IPS-15b (cell line): ENCODE measurements around the gene EFNA5.

Experiments
- H3K27me3 ChIP-seq: one replicate; pipeline ENCODE4 v1.6.1; 2013; ENCODE audit warnings: low read length; ENCODE audit not compliant: control insufficient read depth, insufficient read depth
- H3K36me3 ChIP-seq: one replicate; pipeline ENCODE4 v1.6.1; 2013; ENCODE audit warnings: low read length; ENCODE audit not compliant: control insufficient read depth, insufficient read depth
- H3K4me1 ChIP-seq: one replicate; pipeline ENCODE4 v1.6.1; 2013; ENCODE audit warnings: mild to moderate bottlenecking, low read length; ENCODE audit not compliant: control insufficient read depth, insufficient read depth
- H3K4me3 ChIP-seq: one replicate; pipeline ENCODE4 v1.5.1; 2013; ENCODE audit warnings: low read depth, low read length
- H3K9ac ChIP-seq: one replicate; pipeline ENCODE4 v1.6.1; 2013; ENCODE audit warnings: low read depth, mild to moderate bottlenecking, low read length
- H3K9me3 ChIP-seq: one replicate; pipeline ENCODE4 v1.6.1; 2013; ENCODE audit warnings: mild to moderate bottlenecking, low read length; ENCODE audit not compliant: control insufficient read depth, insufficient read depth

Gene EFNA5

DNA sequence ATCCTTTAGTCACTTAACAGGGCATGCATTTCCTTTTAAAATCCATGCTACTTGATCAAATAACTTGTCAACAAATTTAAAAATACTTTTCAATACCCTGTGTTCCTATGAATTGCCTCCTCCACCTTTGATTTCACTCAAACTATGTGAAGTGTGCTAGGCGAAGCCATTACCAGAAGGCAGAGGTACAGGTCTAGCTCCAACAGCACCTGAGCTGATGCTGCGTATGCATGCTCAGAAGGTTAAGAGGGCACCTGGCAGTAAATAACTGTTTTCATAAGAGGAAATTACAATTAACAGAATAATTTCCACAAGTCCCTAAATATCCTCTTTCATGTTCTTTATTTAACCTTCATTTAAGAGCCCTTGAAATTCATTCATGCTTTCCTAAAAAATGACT, 251.8 kb downstream of the EFNA5 start:
- H3K9ac ChIP-seq, result no peak overlapping the region
- no peak overlapping the region for H3K4me3 ChIP-seq
- no peaks in the 10 kb centered on the region for H3K9me3 ChIP-seq
- H3K27me3 ChIP-seq, result no peaks in the 10 kb centered on the region
- peaks cover 4% of the 10 kb centered on the region for H3K4me1 ChIP-seq
- no peaks in the 10 kb centered on the region for H3K36me3 ChIP-seq

DNA sequence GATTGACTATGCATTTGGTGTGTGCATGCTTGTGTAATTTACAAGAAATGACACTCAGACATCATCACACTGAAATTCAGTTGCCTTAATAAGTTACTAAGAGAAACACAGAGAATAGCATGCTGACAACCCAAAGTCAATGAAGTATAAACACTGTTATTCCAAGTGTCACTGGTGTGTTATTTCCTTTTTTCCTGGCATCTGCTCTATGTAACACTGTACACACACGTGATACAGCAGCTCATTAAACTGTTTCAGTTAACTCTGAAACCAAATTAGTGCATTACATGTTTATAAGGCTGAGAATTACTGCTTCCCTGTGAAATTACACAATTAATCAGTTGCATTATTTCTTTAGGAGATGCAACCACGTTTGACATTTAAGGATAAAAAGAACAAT, 252.7 kb downstream of the EFNA5 start:
- Histone ChIP-seq H3K9ac (no peak overlapping the region), H3K36me3 (no peaks in the 10 kb centered on the region), H3K27me3 (no peaks in the 10 kb centered on the region), H3K4me1 (peaks cover 4% of the 10 kb centered on the region), H3K4me3 (no peak overlapping the region), H3K9me3 (no peaks in the 10 kb centered on the region)

DNA sequence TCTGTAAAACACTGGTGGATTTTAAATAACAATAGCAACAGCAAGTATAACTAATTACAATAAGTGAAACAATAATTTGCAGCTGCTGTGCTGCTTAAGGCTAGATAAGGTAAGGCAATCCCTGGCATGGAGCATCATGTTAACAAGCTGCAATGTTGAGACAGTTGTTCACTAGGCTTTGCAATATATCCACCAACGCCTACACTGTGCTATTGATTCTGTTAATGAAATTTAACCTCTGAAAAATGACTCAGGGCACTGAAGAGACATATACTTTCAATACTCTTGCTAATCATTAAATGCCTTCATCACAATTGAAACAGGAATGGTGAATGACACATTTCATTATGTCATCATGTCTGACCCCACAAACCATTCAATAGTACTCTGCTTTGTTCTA, 255.0 kb downstream of the EFNA5 start:
- no peaks in the 10 kb centered on the region for H3K9me3 ChIP-seq
- peaks cover 4% of the 10 kb centered on the region for H3K4me1 ChIP-seq
- no peak overlapping the region for H3K9ac ChIP-seq
- no peaks in the 10 kb centered on the region for H3K36me3 ChIP-seq
- no peaks in the 10 kb centered on the region for H3K27me3 ChIP-seq
- no peak overlapping the region for H3K4me3 ChIP-seq

DNA sequence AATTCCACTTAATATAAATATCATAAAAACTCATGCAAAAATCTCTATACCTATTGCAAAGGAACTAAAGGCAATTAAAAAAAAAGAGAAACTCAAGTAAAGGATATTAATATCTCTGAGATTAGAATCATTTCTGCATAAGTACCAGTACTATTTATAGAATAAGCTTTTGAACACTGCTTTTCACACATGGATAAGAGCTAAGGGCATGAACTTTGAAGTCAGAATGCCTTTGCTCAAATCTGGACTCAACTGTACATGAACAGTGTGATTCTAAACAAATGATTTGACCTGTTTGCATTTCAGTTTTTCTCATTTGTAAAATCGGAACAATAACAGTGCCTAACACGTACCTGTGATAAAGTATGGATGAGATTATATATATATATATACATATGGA, 255.9 kb downstream of the EFNA5 start:
- H3K36me3 ChIP-seq, result no peaks in the 10 kb centered on the region
- H3K27me3 ChIP-seq, result no peaks in the 10 kb centered on the region
- H3K9ac ChIP-seq, result no peak overlapping the region
- H3K4me3 ChIP-seq, result no peak overlapping the region
- peaks cover 4% of the 10 kb centered on the region for H3K4me1 ChIP-seq
- no peaks in the 10 kb centered on the region for H3K9me3 ChIP-seq

DNA sequence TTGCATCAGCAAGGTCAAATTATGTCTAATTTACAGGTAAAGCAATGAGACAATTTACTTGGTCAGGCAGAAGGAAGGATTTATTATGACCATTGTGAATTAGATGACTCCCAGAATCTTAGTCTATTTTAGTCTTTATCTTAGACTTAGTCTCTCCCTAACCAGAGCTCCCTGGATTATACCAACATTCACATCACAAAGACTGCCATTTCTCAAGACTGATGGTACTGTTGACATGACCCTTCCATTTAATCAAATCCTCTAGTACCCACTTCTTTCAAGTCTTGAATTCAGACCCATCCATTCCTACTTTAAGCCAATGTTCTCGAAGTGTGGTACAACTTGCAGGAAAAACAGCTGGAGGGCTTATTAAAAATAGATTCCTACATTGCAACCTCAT, 257.0 kb downstream of the EFNA5 start:
- H3K27me3 ChIP-seq, result no peaks in the 10 kb centered on the region
- no peaks in the 10 kb centered on the region for H3K36me3 ChIP-seq
- no peak overlapping the region for H3K9ac ChIP-seq
- peaks cover 4% of the 10 kb centered on the region for H3K4me1 ChIP-seq
- H3K4me3 ChIP-seq, result no peak overlapping the region
- no peaks in the 10 kb centered on the region for H3K9me3 ChIP-seq

DNA sequence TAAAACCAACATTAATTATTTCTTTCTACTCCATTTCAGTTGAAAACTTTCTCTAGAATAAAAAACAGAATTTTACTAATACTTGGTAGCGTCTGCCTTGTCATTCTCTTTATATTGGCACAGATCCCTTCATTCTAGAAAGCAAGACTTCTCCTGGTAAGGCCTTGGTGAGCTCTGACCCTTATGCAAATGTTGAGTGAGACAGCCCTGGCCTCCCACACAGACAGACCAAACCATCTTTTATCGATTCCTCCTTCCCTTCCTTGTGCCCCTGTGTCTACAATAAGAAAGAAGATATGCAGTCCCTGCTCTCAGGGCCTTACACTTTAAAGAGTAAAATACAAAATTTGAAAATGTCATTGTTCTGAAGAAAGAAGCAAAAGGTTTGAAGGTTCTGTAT, 262.2 kb downstream of the EFNA5 start:
- Histone ChIP-seq H3K36me3 (no peaks in the 10 kb centered on the region), H3K9ac (no peak overlapping the region), H3K9me3 (no peaks in the 10 kb centered on the region), H3K4me1 (peaks cover 10% of the 10 kb centered on the region), H3K27me3 (no peaks in the 10 kb centered on the region), H3K4me3 (no peak overlapping the region)

DNA sequence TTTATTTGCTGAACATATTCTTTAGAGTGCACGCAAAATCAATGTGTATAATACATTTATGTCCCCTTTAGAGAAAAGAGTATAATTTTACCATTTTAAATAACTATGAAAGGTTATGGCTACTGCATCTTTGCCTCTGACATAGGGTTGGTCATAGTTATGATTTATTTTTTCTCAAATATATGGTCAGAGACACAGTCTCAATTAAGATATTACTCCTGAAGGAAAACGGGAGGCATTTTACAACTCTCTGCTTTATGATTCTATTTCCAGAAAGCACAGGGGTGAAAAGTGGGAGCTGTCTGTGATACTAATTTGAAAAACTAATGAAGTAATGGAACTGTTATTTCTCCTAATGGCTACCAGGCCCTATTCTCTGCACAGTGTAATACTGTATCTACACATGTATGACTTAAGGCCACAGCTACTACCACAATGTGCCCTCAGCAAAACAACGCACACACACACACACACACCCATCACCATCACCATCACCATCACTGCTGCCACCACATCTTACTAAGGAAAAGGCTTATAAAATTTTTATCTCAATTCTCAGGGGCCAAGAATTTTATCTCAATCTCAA, 262.9 kb downstream of the EFNA5 start:
- H3K4me3 ChIP-seq, result no peak overlapping the region
- peaks cover 16% of the 10 kb centered on the region for H3K4me1 ChIP-seq
- no peaks in the 10 kb centered on the region for H3K27me3 ChIP-seq
- no peaks in the 10 kb centered on the region for H3K36me3 ChIP-seq
- H3K9me3 ChIP-seq, result no peaks in the 10 kb centered on the region
- H3K9ac ChIP-seq, result no peak overlapping the region

DNA sequence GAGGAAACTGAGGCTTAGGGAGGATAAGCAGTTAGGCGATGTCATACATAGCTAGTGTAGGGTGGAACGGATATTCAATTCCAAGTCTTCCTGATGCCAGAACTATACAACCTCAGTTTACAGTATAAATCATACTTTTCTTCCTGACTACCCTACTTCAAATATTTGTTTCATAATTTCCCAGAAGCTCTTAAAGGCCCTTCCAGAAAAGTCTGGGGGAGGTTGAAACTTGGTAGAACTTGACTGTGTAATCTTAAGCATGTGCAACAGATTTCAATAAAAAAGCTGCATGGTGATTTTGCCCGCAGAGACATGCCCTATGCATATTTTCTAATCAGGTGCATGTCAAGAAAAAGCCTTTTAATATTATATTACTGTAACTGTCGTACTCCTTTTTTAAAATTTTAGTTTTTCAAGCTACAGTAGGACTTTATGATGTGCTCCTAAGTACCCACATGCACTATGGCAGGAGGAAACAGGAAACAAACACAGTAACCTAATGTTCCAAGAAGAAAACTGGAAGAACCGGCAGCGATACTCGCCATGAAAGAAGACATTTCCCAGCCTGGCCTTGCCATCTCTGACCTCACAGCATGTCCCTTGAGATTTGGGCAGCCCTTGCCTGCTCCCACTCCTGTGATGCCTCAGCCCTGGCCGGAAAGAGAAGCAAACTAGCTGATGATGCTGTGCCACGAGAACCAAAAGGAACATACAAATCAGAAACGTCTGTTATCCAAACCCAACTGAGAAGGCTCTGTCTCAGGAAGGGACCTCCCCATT, 266.0 kb downstream of the EFNA5 start:
- no peaks in the 10 kb centered on the region for H3K36me3 ChIP-seq
- no peaks in the 10 kb centered on the region for H3K27me3 ChIP-seq
- H3K4me1 ChIP-seq, result peaks cover 33% of the 10 kb centered on the region
- H3K9me3 ChIP-seq, result no peaks in the 10 kb centered on the region
- no peak overlapping the region for H3K4me3 ChIP-seq
- no peak overlapping the region for H3K9ac ChIP-seq

GRCh38 chr5:107403228-107403953, 267.3 kb downstream of the EFNA5 start:
- no peak overlapping the region for H3K4me3 ChIP-seq
- H3K9ac ChIP-seq, result no peak overlapping the region
- no peaks in the 10 kb centered on the region for H3K36me3 ChIP-seq
- no peaks in the 10 kb centered on the region for H3K27me3 ChIP-seq
- peaks cover 33% of the 10 kb centered on the region for H3K4me1 ChIP-seq
- no peaks in the 10 kb centered on the region for H3K9me3 ChIP-seq

- no peak overlapping the region for H3K4me3 ChIP-seq
- H3K27me3 ChIP-seq, result no peaks in the 10 kb centered on the region
- H3K4me1 ChIP-seq, result peaks cover 38% of the 10 kb centered on the region
- H3K9ac ChIP-seq, result no peak overlapping the region
- no peaks in the 10 kb centered on the region for H3K9me3 ChIP-seq
- no peaks in the 10 kb centered on the region for H3K36me3 ChIP-seq
Measured at GRCh38 chr5:107402434-107403227, 268.1 kb downstream of the EFNA5 start.

DNA sequence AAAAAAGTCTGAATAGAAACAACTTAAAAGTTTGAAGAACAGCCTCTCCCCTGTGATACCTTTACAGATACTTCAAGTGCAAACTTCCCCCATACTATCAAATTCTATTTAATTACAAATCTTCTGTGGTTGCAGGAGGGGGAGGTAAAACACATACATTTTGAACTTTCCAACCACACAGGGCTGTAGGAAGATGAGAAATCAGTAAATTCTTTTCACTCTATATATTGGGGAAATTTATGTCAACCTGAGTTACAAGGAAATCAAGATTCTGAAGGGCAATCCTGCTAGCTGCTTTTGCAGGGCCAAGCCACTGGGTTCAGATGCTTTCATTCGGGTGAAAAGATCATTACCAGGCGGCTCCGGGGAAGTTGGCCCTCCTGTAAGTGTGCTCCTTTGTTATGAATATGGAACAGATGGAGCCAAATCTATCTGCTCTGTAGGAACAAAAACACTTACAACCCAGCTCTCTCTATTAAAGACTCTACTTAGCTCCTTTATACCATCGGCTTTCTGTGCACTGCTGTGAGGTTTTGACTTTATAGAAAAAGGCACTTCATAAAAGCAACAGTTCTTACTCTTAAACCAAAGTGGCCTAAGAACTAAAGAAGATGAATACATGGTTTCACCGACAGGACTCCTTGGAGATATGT, 269.1 kb downstream of the EFNA5 start:
- no peak overlapping the region for H3K9ac ChIP-seq
- H3K36me3 ChIP-seq, result no peaks in the 10 kb centered on the region
- no peaks in the 10 kb centered on the region for H3K9me3 ChIP-seq
- H3K4me1 ChIP-seq, result peaks cover 39% of the 10 kb centered on the region
- no peaks in the 10 kb centered on the region for H3K27me3 ChIP-seq
- H3K4me3 ChIP-seq, result no peak overlapping the region
